PC-3 (cell line): Measurements from ENCODE around the gene METTL9. TPM values are rescaled to one million over a fixed set of nuclear protein-coding genes. Genes with fewer than 3 reads are reported as not detected.

Experiments
- ATAC-seq: fragments of 200-7000 bp; cut with Tn5 transposase; 2 replicates; pipeline ENCODE4 v1.9.1; 2020; ENCODE audit warnings: mild to moderate bottlenecking, moderate library complexity
- BruUV-seq: library from RNA; stranded (reverse); fragments of 400-500 nt; replicated peaks from 2 replicates; lab custom pipeline; 2021; lab: Mats Ljungman, UMichigan
- CTCF ChIA-PET: fragments of 300-600 bp; sonication (Branson Sonifier 250); formaldehyde crosslinking; loops from one replicate; lab custom pipeline; 2022; ENCODE audit warnings: antibody characterized with exemption; lab: Charles Lee
- POLR2A ChIA-PET: fragments of 300-600 bp; sonication (Branson Sonifier 250); formaldehyde crosslinking; loops from one replicate; lab custom pipeline; 2022; ENCODE audit warnings: antibody characterized with exemption; ENCODE audit not compliant: unreplicated experiment; lab: Charles Lee
- DNase-seq: peaks from one replicate; pipeline ENCODE4 v3.0.0-alpha.2; 2015
- H2AFZ ChIP-seq: fragments of 300-600 bp; sonication (generic); 2 replicates; pipeline ENCODE4 v1.6.0; 2016; ENCODE audit warnings: antibody characterized with exemption, low read length
- H3F3A ChIP-seq: fragments of 300-600 bp; sonication (generic); one replicate; pipeline ENCODE4 v1.6.0; 2017; ENCODE audit warnings: antibody characterized with exemption, low read length, control low read depth, mild to moderate bottlenecking; ENCODE audit not compliant: unreplicated experiment
- H3K27ac ChIP-seq: fragments of 300-600 bp; sonication (generic); 2 replicates; pipeline ENCODE4 v1.5.1; 2016; ENCODE audit warnings: mild to moderate bottlenecking, low read length
- H3K27me3 ChIP-seq: fragments of 300-600 bp; sonication (generic); 2 replicates; pipeline ENCODE4 v1.6.1; 2016; ENCODE audit warnings: low read length, mixed read lengths
- H3K36me3 ChIP-seq: fragments of 300-600 bp; sonication (generic); 2 replicates; pipeline ENCODE4 v1.6.1; 2016; ENCODE audit warnings: low read depth, mixed run types, low read length, mixed read lengths
- H3K4me1 ChIP-seq: fragments of 300-600 bp; sonication (generic); 2 replicates; pipeline ENCODE4 v1.5.1; 2016; ENCODE audit warnings: low read length; ENCODE audit not compliant: insufficient read depth
- H3K4me2 ChIP-seq: fragments of 300-600 bp; sonication (generic); 2 replicates; pipeline ENCODE4 v1.6.0; 2016; ENCODE audit warnings: low read length
- H3K4me3 ChIP-seq: fragments of 300-600 bp; sonication (generic); 2 replicates; pipeline ENCODE4 v1.5.1; 2016; ENCODE audit warnings: mild to moderate bottlenecking, low read length, mixed read lengths
- H3K79me2 ChIP-seq: fragments of 300-600 bp; sonication (generic); 2 replicates; pipeline ENCODE4 v1.6.1; 2017; ENCODE audit warnings: low read length, mixed read lengths
- H3K9ac ChIP-seq: fragments of 300-600 bp; sonication (generic); 2 replicates; pipeline ENCODE4 v1.6.0; 2016; ENCODE audit warnings: mild to moderate bottlenecking, low read length
- H3K9me2 ChIP-seq: fragments of 300-600 bp; sonication (generic); replicated peaks from 2 replicates; pipeline ENCODE4 v1.6.1; 2016; ENCODE audit warnings: mixed run types, low read length, mixed read lengths
- H3K9me3 ChIP-seq: fragments of 300-600 bp; sonication (generic); 2 replicates; pipeline ENCODE4 v1.6.1; 2016; ENCODE audit warnings: low read length, mixed read lengths
- H4K20me1 ChIP-seq: fragments of 300-600 bp; sonication (generic); 2 replicates; pipeline ENCODE4 v1.6.1; 2016; ENCODE audit warnings: low read length, mixed read lengths
- CTCF ChIP-seq: fragments of 300-600 bp; sonication (generic); conservative IDR thresholded peaks from 2 replicates; pipeline ENCODE4 v1.5.1; 2017; ENCODE audit warnings: antibody characterized with exemption, low read depth, mild to moderate bottlenecking, low read length
- EZH2 ChIP-seq: fragments of 300-600 bp; sonication (generic); IDR thresholded peaks from one replicate; pipeline ENCODE4 v1.6.1; 2017; ENCODE audit warnings: antibody characterized with exemption, mild to moderate bottlenecking, low read length; ENCODE audit not compliant: unreplicated experiment
- EZH2phosphoT487 ChIP-seq: fragments of 300-600 bp; sonication (generic); IDR thresholded peaks from 2 replicates; pipeline ENCODE4 v1.6.1; 2018; ENCODE audit warnings: mild to moderate bottlenecking, antibody characterized with exemption, low read length, borderline replicate concordance
- intact Hi-C: fragments of 100-400 bp; cut with micrococcal nuclease; formaldehyde crosslinking; loops from 2 replicates; pipeline ENCODE4 v1.9.0; 2023
- total RNA-seq: library from RNA; depleted of rRNA; stranded (reverse); fragments of >200 nt; gene quantifications from 2 replicates; pipeline ENCODE4 v1.2.3, GENCODE V29; 2014

METTL9 gene
- total RNA-seq, 1 experiment from 2014 or later, result 133 TPM

- Histone ChIP-seq H3K27me3 (no peaks in the 10 kb centered on the region), H3K9me3 (no peaks in the 10 kb centered on the region), H3F3A (no peaks in the 10 kb centered on the region), H3K27ac (no peak overlapping the region), H3K9ac (no peak overlapping the region), H4K20me1 (no peaks in the 10 kb centered on the region), H3K4me3 (no peak overlapping the region), H3K36me3 (no peaks in the 10 kb centered on the region), H3K9me2 (no peaks in the 10 kb centered on the region), H3K79me2 (no peaks in the 10 kb centered on the region), H2AFZ (no peak overlapping the region), H3K4me2 (no peak overlapping the region), H3K4me1 (no peaks in the 10 kb centered on the region)
- BruUV-seq, result no TSS peak
- ATAC-seq (no peak), DNase-seq (no peak)
- intact Hi-C loops, result no loop called here
- ChIA-PET POLR2A (no interaction called here), CTCF (no interaction called here)
- TF ChIP-seq CTCF, result no peak
- no peak for TF ChIP-seq EZH2phosphoT487
Observed at GRCh38 chr16:21698169-21699032, 99.0 kb downstream of the METTL9 start.

- H3K4me3 ChIP-seq, result no peak overlapping the region
- H2AFZ ChIP-seq, result no peak overlapping the region
- H3K79me2 ChIP-seq, result no peaks in the 10 kb centered on the region
- no TSS peak for BruUV-seq
- DNase-seq, result no peak
- intact Hi-C loops, result no loop called here
- POLR2A ChIA-PET, result no interaction called here
- H3K9me2 ChIP-seq, result no peaks in the 10 kb centered on the region
- H3K4me1 ChIP-seq, result no peaks in the 10 kb centered on the region
- H3K27ac ChIP-seq, result no peak overlapping the region
- CTCF ChIA-PET, result no interaction called here
- no peak for TF ChIP-seq EZH2phosphoT487
- TF ChIP-seq CTCF, result no peak
- TF ChIP-seq EZH2, result no peak
- H3K27me3 ChIP-seq, result no peaks in the 10 kb centered on the region
- no peaks in the 10 kb centered on the region for H3K9me3 ChIP-seq
- H3F3A ChIP-seq, result no peaks in the 10 kb centered on the region
- H3K4me2 ChIP-seq, result no peak overlapping the region
- no peaks in the 10 kb centered on the region for H4K20me1 ChIP-seq
- no peak for ATAC-seq
- no peaks in the 10 kb centered on the region for H3K36me3 ChIP-seq
- no peak overlapping the region for H3K9ac ChIP-seq
Observed at GRCh38 chr16:21701271-21701670, 101.9 kb downstream of the METTL9 start.

DNA sequence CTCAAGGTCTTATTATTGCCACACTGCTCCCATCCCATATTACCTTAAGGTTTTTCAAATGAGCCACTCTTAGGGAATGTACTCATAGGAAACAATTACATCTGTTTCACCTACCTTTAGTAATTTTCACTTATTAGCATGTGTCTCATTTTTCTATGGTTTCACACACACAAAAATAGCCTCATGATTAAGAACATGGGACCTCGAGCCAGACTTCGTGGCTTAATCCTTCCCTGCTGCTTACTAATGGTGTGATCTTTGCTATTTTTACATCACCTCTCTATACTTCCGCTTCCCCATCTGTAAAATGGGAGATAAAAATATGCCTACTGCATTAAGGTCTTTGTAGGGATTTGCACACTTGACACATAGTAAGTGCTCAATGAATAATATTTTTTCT lies 102.9 kb downstream of the METTL9 start:
- Histone ChIP-seq H3K36me3 (no peaks in the 10 kb centered on the region), H3K4me3 (no peak overlapping the region), H4K20me1 (no peaks in the 10 kb centered on the region), H2AFZ (no peak overlapping the region), H3K4me2 (no peak overlapping the region), H3K9me2 (no peaks in the 10 kb centered on the region), H3K27me3 (no peaks in the 10 kb centered on the region), H3K9me3 (no peaks in the 10 kb centered on the region), H3K4me1 (no peaks in the 10 kb centered on the region), H3K27ac (no peak overlapping the region), H3K9ac (no peak overlapping the region), H3F3A (no peaks in the 10 kb centered on the region), H3K79me2 (no peaks in the 10 kb centered on the region)
- ChIA-PET POLR2A (no interaction called here), CTCF (no interaction called here)
- intact Hi-C loops, result no loop called here
- TF ChIP-seq CTCF (no peak), EZH2phosphoT487 (no peak), EZH2 (no peak)
- no peak for DNase-seq
- no peak for ATAC-seq
- BruUV-seq, result no TSS peak
